GM12878 (cell line): ENCODE results near the gene RALGAPB.

Experiments
- BRCA1 ChIP-seq: IDR thresholded peaks from 2 replicates; pipeline ENCODE4 v1.6.1; 2011; ENCODE audit warnings: low read depth, low read length, improper control_type of control experiment
- CHD2 ChIP-seq: IDR thresholded peaks from 2 replicates; pipeline ENCODE4 v1.6.1; 2011; ENCODE audit warnings: low read depth, low read length, improper control_type of control experiment, borderline replicate concordance
- CTCF ChIP-seq, 3 experiments: IDR thresholded peaks in 2 of 3; conservative IDR thresholded peaks in 1 of 3; 2 replicates each; pipeline ENCODE4 v1.5.1; 2011; ENCODE audit warnings: low read depth in 3 of 3, low read length in 3 of 3, mild to moderate bottlenecking in 3 of 3, control low read depth in 2 of 3, moderate library complexity in 2 of 3, inconsistent platforms in 1 of 3, mixed read lengths in 1 of 3; ENCODE audit not compliant: control insufficient read depth in 2 of 3, insufficient read depth in 1 of 3; ENCODE audit errors: extremely low read depth in 1 of 3
- CUX1 ChIP-seq: IDR thresholded peaks from 2 replicates; pipeline ENCODE4 v1.6.1; 2012; ENCODE audit warnings: improper control_type of control experiment, low read depth, low read length; ENCODE audit not compliant: insufficient replicate concordance
- E4F1 ChIP-seq: fragments of 450-650 bp; IDR thresholded peaks from 2 replicates; pipeline ENCODE4 v1.6.1; 2018; ENCODE audit warnings: borderline replicate concordance, mild to moderate bottlenecking; ENCODE audit not compliant: partially characterized antibody
- EGR1 ChIP-seq, 2 experiments: IDR thresholded peaks; 1 replicate in 1 of 2; 2 replicates in 1 of 2; pipeline ENCODE4 v1.6.1; 2011 to 2012; ENCODE audit warnings: low read depth in 2 of 2, low read length in 2 of 2, borderline replicate concordance in 1 of 2, mild to moderate bottlenecking in 1 of 2, moderate library complexity in 1 of 2
- EZH2 ChIP-seq: IDR thresholded peaks from 2 replicates; pipeline ENCODE4 v1.6.1; 2012; ENCODE audit warnings: low read depth, mild to moderate bottlenecking, control low read depth, inconsistent platforms, low read length, borderline replicate concordance; ENCODE audit not compliant: control insufficient read depth
- JUNB ChIP-seq: IDR thresholded peaks from 2 replicates; pipeline ENCODE4 v1.6.1; 2016; ENCODE audit warnings: antibody characterized with exemption, mild to moderate bottlenecking
- MEF2B ChIP-seq: fragments of 450-650 bp; IDR thresholded peaks from 2 replicates; pipeline ENCODE4 v1.6.1; 2018; ENCODE audit warnings: mild to moderate bottlenecking, moderate library complexity; ENCODE audit not compliant: partially characterized antibody, poor library complexity, severe bottlenecking
- POLR2A ChIP-seq: IDR thresholded peaks from 2 replicates; pipeline ENCODE4 v1.6.1; 2011; ENCODE audit warnings: low read depth, mild to moderate bottlenecking, low read length
- REST ChIP-seq: IDR thresholded peaks from 2 replicates; pipeline ENCODE4 v1.6.1; 2012; ENCODE audit warnings: mild to moderate bottlenecking, low read depth, low read length
- SMC3 ChIP-seq: IDR thresholded peaks from 2 replicates; pipeline ENCODE4 v1.6.1; 2011; ENCODE audit warnings: low read length, improper control_type of control experiment, borderline replicate concordance
- TCF7 ChIP-seq: IDR thresholded peaks from 2 replicates; pipeline ENCODE4 v1.6.1; 2014; ENCODE audit warnings: antibody characterized with exemption, borderline replicate concordance
- ZNF274 ChIP-seq: IDR thresholded peaks from one replicate; pipeline ENCODE4 v1.8.0; 2011; ENCODE audit not compliant: insufficient read length, insufficient read depth

- no peak for TF ChIP-seq JUNB
- no peak for TF ChIP-seq CHD2
- TF ChIP-seq REST, result no peak
- TF ChIP-seq POLR2A, result no peak
- TF ChIP-seq TCF7, result no peak
- TF ChIP-seq CUX1, result no peak
- no peak for TF ChIP-seq E4F1
- no peak for TF ChIP-seq MEF2B
- no peak for TF ChIP-seq EZH2
- TF ChIP-seq EGR1 (IDR thresholded peaks at IDR 0.05; ENCODE audit: borderline replicate concordance in 1 of 2, low read depth in 2 of 2, low read length in 2 of 2), result no peak
- no peak for TF ChIP-seq CTCF (IDR thresholded peaks at IDR 0.05 in 2 of 3, conservative IDR thresholded peaks at IDR 0.05 in 1 of 3; ENCODE audit: control insufficient read depth in 2 of 3, extremely low read depth in 1 of 3, insufficient read depth in 1 of 3, low read depth in 3 of 3, low read length in 3 of 3)
- no peak for TF ChIP-seq SMC3
- no peak for TF ChIP-seq ZNF274
- no peak for TF ChIP-seq BRCA1
These were observed 129.5 kb downstream of the RALGAPB start for GRCh38 chr20:38602185-38602581.
